Cerebellar nuclear complex (tissue), 1 donor: ENCODE measurements around the gene F11.
"Not testable (repeated sequence)": the region's sequence is repeated elsewhere in the genome, so short reads cannot be mapped to it uniquely, and the experiment has no call there.

Experiments used
- DNase-seq, 2 experiments: peaks; one replicate each; lab custom pipeline; 2025; lab: John Stamatoyannopoulos, UW

Gene F11

GRCh38 chr4:186298031-186298647 is 32.1 kb downstream of the F11 start:
- no peak for DNase-seq

- no peak for DNase-seq
Measured at GRCh38 chr4:186299291-186299690, 33.3 kb downstream of the F11 start.

GRCh38 chr4:186300659-186301390 is 34.8 kb downstream of the F11 start:
- no peak for DNase-seq

GRCh38 chr4:186304216-186304615 is 38.2 kb downstream of the F11 start:
- no peak for DNase-seq

- no peak for DNase-seq
Measured at GRCh38 chr4:186304866-186305505, 39.0 kb downstream of the F11 start.

- DNase-seq = no peak
Measured at GRCh38 chr4:186307497-186307896, 41.5 kb downstream of the F11 start.

- DNase-seq = no peak
Measured at GRCh38 chr4:186307916-186308315, 41.9 kb downstream of the F11 start.

GRCh38 chr4:186318481-186318880 is 52.5 kb downstream of the F11 start:
- DNase-seq = no peak

- DNase-seq = not testable (repeated sequence)
Measured at GRCh38 chr4:186324660-186325059, 58.7 kb downstream of the F11 start.

GRCh38 chr4:186326391-186326790 is 60.4 kb downstream of the F11 start:
- DNase-seq = no peak

GRCh38 chr4:186329372-186329771 is 63.4 kb downstream of the F11 start:
- DNase-seq = no peak

- DNase-seq = no peak
Measured at GRCh38 chr4:186330368-186330767, 64.4 kb downstream of the F11 start.

- no peak for DNase-seq
Measured at GRCh38 chr4:186335793-186336192, 69.8 kb downstream of the F11 start.
